Stimulated activated CD4-positive, alpha-beta T cell treated with anti-CD3 and anti-CD28 coated beads, Interleukin-1b, Interleukin-23, amount 100 ng/mL, for 48 hours (primary cell): ENCODE results near the gene CAPN15.

Experiments
- DNase-seq: peaks from one replicate; pipeline ENCODE4 v3.0.0-alpha.2; 2020

The CAPN15 gene

GRCh38 chr16:563072-563644, 35.6 kb downstream of the CAPN15 start:
- no peak for DNase-seq

- DNase-seq, result no peak
These were observed 37.3 kb downstream of the CAPN15 start for GRCh38 chr16:564690-565418.

GRCh38 chr16:565419-566330, 38.2 kb downstream of the CAPN15 start:
- DNase-seq, result no peak

- peak; percentile 51 for DNase-seq
These were observed 39.2 kb downstream of the CAPN15 start, which contains the start of gene NHLRC4 for GRCh38 chr16:566475-567372. NHLRC4 (plus strand) TSS chr16:567005; CDS start chr16:568048, 1,043 bp downstream.

- no peak for DNase-seq
These were observed 40.1 kb downstream of the CAPN15 start for GRCh38 chr16:567373-568256.

GRCh38 chr16:568401-569258, 41.1 kb downstream of the CAPN15 start:
- DNase-seq, result no peak

GRCh38 chr16:569445-570254, 42.1 kb downstream of the CAPN15 start, which contains the start of gene PIGQ:
PIGQ (plus strand) TSS chr16:569968; CDS start chr16:574075, 4,107 bp downstream.
- DNase-seq, result peak; percentile 61

GRCh38 chr16:572865-573650, 45.5 kb downstream of the CAPN15 start:
- no peak for DNase-seq

- DNase-seq, result no peak
These were observed 46.7 kb downstream of the CAPN15 start for GRCh38 chr16:574021-574760.

GRCh38 chr16:575354-576196, 48.1 kb downstream of the CAPN15 start:
- no peak for DNase-seq

GRCh38 chr16:576197-576822, 48.8 kb downstream of the CAPN15 start:
- DNase-seq, result no peak

- DNase-seq, result no peak
These were observed 49.3 kb downstream of the CAPN15 start for GRCh38 chr16:576823-577201.

- no peak for DNase-seq
These were observed 50.3 kb downstream of the CAPN15 start for GRCh38 chr16:577796-578195.

- no peak for DNase-seq
These were observed 50.8 kb downstream of the CAPN15 start for GRCh38 chr16:578232-578869.

GRCh38 chr16:578870-579405, 51.4 kb downstream of the CAPN15 start:
- peak; percentile 69 for DNase-seq
